ENCODE measurements around the gene KCMF1. TPM values are rescaled to one million over a fixed set of nuclear protein-coding genes. Genes with fewer than 3 reads are reported as not detected.
A peak's percentile ranks its signal among the peaks of the same experiment; 100 is the strongest.

Gene KCMF1
- total RNA-seq, 1 donor from 2014 or later: 96.6 TPM

DNA sequence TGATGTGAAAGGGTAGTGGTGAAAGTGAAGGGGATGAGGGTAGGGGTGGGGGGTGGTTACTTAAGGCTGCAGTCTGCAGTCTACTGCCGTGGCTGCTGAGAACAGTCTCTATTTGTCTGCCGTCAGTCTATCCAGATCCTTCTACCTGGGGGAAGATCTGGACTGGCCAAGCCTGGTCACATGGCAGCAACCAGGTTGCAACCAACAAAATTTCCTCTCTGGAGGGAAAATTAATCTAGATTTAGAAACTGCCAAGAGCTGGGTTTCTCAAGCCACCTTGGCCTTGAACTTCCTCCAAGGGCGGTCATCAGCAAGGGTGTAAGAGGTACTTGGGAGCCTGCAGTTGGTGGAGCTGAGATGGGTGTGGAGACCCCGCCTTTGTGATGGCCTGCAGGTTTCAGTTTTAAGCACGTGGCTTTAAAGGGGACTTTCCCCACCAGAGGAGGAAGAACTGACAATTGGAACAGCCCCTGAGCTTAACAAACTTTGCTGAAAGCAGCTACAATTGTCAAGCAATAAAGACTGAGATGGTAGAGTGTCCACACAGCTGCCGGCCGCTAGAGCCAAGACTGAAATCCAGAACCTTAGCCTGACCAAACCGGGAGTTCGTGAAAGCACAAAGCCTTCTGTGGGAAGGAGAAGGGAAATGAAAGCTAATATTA is 31.4 kb upstream of the KCMF1 start:
- ChIA-PET CTCF (interaction anchor here (0.9 to 11.4 kb wide), 5 partner anchors 9 to 76 kb away, joined by 3 to 186 read pairs (median 7); partner anchors contain the start of gene KCMF1), POLR2A (interaction anchor here (0.5 to 14.1 kb wide), 23 partner anchors 9 to 498 kb away, joined by 3 to 302 read pairs (median 5); partner anchors contain the start of genes KCMF1, TGOLN2 and TMSB10)
- intact Hi-C loops (cut with micrococcal nuclease): loop anchor here (1.0 to 2.0 kb wide), 4 partner anchors 12 to 75 kb away; partner anchors contain the start of gene TMSB10
- H3K36me3 Mint-ChIP-seq (ENCODE audit: low read depth): no peaks in the 10 kb centered on the region
- TF ChIP-seq, protein P1, sequence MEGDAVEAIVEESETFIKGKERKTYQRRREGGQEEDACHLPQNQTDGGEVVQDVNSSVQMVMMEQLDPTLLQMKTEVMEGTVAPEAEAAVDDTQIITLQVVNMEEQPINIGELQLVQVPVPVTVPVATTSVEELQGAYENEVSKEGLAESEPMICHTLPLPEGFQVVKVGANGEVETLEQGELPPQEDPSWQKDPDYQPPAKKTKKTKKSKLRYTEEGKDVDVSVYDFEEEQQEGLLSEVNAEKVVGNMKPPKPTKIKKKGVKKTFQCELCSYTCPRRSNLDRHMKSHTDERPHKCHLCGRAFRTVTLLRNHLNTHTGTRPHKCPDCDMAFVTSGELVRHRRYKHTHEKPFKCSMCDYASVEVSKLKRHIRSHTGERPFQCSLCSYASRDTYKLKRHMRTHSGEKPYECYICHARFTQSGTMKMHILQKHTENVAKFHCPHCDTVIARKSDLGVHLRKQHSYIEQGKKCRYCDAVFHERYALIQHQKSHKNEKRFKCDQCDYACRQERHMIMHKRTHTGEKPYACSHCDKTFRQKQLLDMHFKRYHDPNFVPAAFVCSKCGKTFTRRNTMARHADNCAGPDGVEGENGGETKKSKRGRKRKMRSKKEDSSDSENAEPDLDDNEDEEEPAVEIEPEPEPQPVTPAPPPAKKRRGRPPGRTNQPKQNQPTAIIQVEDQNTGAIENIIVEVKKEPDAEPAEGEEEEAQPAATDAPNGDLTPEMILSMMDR (IDR thresholded peaks at IDR 0.05): no peak
- no peaks in the 10 kb centered on the region for H3K27me3 Mint-ChIP-seq
- peak overlapping the region; percentile 69 for H3K4me3 Mint-ChIP-seq
- ATAC-seq (ENCODE audit: low read depth) (peak; percentile 88), DNase-seq (peak; percentile 63)
- H3K9me3 Mint-ChIP-seq: no peaks in the 10 kb centered on the region
- H3K27ac Mint-ChIP-seq: peak overlapping the region; percentile 94
- peaks cover 62% of the 10 kb centered on the region for H3K4me1 Mint-ChIP-seq

DNA sequence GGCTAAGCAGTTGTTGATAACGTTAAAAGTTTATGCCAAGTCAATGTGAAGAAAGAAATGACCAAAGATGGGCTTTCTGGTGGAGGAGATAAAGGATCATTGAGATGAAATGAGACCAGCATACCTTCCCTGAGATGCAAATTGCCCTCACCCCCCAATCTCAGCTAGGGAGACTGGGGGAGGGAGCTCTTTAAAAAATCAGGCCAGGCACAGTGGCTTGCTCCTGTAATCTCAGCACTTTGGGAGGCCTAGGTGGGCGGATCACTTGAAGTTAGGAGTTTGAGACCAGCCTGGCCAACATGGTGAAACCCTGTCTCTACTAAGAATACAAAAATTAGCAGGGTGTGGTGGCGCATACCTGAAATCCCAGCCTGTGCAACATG is 30.9 kb upstream of the KCMF1 start:
- no peaks in the 10 kb centered on the region for H3K9me3 Mint-ChIP-seq
- no peaks in the 10 kb centered on the region for H3K36me3 Mint-ChIP-seq (ENCODE audit: low read depth)

DNA sequence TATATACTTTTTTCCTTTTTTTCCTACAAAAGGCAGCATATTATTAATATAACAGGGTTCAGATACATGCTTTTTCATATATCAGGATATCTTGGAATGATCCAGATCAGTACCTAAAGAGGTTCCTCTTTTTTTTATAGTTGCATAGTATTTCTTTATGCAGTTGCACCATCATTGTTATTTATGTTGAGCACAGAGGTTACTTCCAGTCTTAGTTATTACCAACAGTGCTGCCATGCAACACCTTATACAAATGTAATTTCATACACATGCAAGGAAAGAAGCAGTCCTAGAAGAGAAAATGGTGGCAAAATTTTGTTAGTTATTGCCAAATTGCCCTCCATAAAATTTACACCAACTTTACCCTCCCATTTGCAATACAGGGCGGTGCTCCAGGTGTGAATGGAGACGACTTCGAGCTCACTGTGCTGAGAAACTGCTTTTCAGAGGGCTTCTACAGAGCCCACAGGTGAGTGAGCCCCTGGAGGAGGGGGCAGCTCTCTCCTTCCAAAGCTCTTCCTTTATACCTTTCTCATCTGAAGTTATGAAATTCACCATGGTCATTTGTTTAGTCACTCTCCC is 30.0 kb upstream of the KCMF1 start:
- Mint-ChIP-seq H3K27me3 (no peaks in the 10 kb centered on the region), H3K36me3 (ENCODE audit: low read depth) (no peaks in the 10 kb centered on the region), H3K27ac (peak overlapping the region; percentile 61), H3K4me1 (peaks cover 75% of the 10 kb centered on the region), H3K9me3 (no peaks in the 10 kb centered on the region), H3K4me3 (no peak overlapping the region)
- CTCF ChIA-PET: interaction anchor here (11.4 kb wide), 1 partner anchor 15 kb away, joined by 186 read pairs; no protein-coding TSS in a partner anchor
- TF ChIP-seq, protein P1 (IDR thresholded peaks at IDR 0.05): no peak
- ATAC-seq (ENCODE audit: low read depth) (no peak), DNase-seq (no peak)
- POLR2A ChIA-PET: interaction anchor here (1.7 to 14.1 kb wide), 5 partner anchors 14 to 52 kb away, joined by 13 to 302 read pairs (median 59); partner anchors contain the start of genes KCMF1 and TMSB10
- intact Hi-C loops (cut with micrococcal nuclease): no loop called here

More for the DNA sequence above, 30.9 kb upstream of the KCMF1 start:
- Mint-ChIP-seq H3K27me3 (no peaks in the 10 kb centered on the region), H3K4me1 (peaks cover 67% of the 10 kb centered on the region), H3K4me3 (peak overlapping the region; percentile 69), H3K27ac (peak overlapping the region; percentile 94)
- ATAC-seq (ENCODE audit: low read depth) (no peak), DNase-seq (no peak)
- POLR2A ChIA-PET: interaction anchor here (0.5 to 14.1 kb wide), 21 partner anchors 9 to 497 kb away, joined by 3 to 302 read pairs (median 5); partner anchors contain the start of genes KCMF1, TGOLN2 and TMSB10
- intact Hi-C loops (cut with micrococcal nuclease): no loop called here
- CTCF ChIA-PET: interaction anchor here (0.9 to 11.4 kb wide), 5 partner anchors 10 to 75 kb away, joined by 3 to 186 read pairs (median 7); partner anchors contain the start of gene KCMF1
- TF ChIP-seq, protein P1 (IDR thresholded peaks at IDR 0.05): no peak

DNA sequence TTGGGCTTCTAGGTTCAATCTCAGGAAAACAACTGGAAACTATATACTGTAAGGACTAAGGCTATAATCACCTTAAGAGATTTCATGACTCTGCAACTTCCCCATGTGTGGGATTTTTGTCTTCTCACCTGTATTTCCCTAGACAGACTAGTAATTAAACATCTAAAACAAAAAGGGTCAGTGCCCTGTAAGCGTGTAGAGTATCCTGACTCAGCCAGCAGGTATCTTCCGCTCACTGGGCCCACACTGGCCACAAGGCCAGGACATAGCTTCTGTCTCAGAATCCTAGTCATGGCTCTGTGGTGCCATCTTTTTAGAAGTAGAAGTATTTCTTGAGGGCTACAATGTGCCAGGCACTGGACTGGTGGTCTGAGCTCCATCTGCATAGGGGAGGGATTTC is 28.8 kb upstream of the KCMF1 start:
- Mint-ChIP-seq H3K27ac (peak overlapping the region; percentile 97), H3K9me3 (no peaks in the 10 kb centered on the region), H3K27me3 (no peaks in the 10 kb centered on the region), H3K4me3 (no peak overlapping the region), H3K4me1 (peaks cover 85% of the 10 kb centered on the region), H3K36me3 (ENCODE audit: low read depth) (no peaks in the 10 kb centered on the region)
- ChIA-PET POLR2A (interaction anchor here (1.4 to 14.1 kb wide), 6 partner anchors 15 to 63 kb away, joined by 4 to 302 read pairs (median 35); partner anchors contain the start of genes KCMF1 and TMSB10), CTCF (interaction anchor here (11.4 kb wide), 1 partner anchor 17 kb away, joined by 186 read pairs; no protein-coding TSS in a partner anchor)
- intact Hi-C loops (cut with micrococcal nuclease): no loop called here
- DNase-seq (no peak), ATAC-seq (ENCODE audit: low read depth) (no peak)
- TF ChIP-seq, protein P1 (IDR thresholded peaks at IDR 0.05): no peak
